ENCODE data around the gene EMC1. TPM values are rescaled to one million over a fixed set of nuclear protein-coding genes. Genes with fewer than 3 reads are reported as not detected.

EMC1 gene
- total RNA-seq, 2 experiments from 2014 or later = 41.3 to 50.1 TPM

DNA sequence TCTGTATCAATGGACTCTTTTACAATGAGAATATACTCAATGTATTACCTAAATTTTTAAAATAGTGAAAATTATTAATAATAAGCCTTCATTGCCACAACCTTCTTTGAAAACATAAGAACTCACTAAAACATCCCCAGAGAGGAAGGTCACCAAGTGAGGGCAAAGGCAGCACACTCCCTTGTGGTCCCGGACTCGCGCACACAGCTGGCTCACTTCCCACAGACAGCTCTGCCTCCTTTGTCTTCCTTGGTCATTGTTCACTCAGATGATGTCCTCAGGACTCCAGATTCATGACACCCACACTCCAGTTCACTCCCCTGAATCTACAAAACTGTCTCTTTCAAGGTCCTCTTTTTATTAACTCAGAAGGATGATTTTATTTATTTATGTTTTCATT lies 22.1 kb downstream of the EMC1 start:
- intact Hi-C loops (cut with micrococcal nuclease; ENCODE audit: unreplicated experiment) = no loop called here
- H3K4me3 ChIP-seq (ENCODE audit: low read depth, low read length, poor library complexity, severe bottlenecking) = no peak overlapping the region
- POLR2A ChIA-PET = no interaction called here
- no peak for DNase-seq (ENCODE audit: low spot score)
- no peaks in the 10 kb centered on the region for H3K79me2 ChIP-seq (ENCODE audit: insufficient read depth, low read depth, low read length)
- H3K4me1 ChIP-seq (ENCODE audit: insufficient read depth, low read length, poor library complexity, severe bottlenecking) = no peaks in the 10 kb centered on the region
- H2AFZ ChIP-seq (ENCODE audit: low read length) = no peak overlapping the region
- H4K20me1 ChIP-seq (ENCODE audit: insufficient read depth, low read length) = no peaks in the 10 kb centered on the region
- H3K9me2 ChIP-seq (ENCODE audit: insufficient read depth, low read length) = no peaks in the 10 kb centered on the region
- H3K36me3 ChIP-seq (ENCODE audit: insufficient read depth, low read length) = peaks cover 98% of the 10 kb centered on the region
- H3K4me2 ChIP-seq (ENCODE audit: low read length) = no peak overlapping the region
- H3K27ac ChIP-seq (ENCODE audit: low read depth, low read length, poor library complexity, severe bottlenecking) = no peak overlapping the region
- H3K9me3 ChIP-seq (ENCODE audit: low read length) = no peaks in the 10 kb centered on the region
- TF ChIP-seq CTCF (conservative IDR thresholded peaks at IDR 0.05; ENCODE audit: low read length) = no peak
- no peak for TF ChIP-seq EZH2phosphoT487 (IDR thresholded peaks at IDR 0.05; ENCODE audit: borderline replicate concordance, low read depth, low read length)
- BruUV-seq (replicated peaks) = no TSS peak
- CTCF ChIA-PET (ENCODE audit: unreplicated experiment) = no interaction called here

DNA sequence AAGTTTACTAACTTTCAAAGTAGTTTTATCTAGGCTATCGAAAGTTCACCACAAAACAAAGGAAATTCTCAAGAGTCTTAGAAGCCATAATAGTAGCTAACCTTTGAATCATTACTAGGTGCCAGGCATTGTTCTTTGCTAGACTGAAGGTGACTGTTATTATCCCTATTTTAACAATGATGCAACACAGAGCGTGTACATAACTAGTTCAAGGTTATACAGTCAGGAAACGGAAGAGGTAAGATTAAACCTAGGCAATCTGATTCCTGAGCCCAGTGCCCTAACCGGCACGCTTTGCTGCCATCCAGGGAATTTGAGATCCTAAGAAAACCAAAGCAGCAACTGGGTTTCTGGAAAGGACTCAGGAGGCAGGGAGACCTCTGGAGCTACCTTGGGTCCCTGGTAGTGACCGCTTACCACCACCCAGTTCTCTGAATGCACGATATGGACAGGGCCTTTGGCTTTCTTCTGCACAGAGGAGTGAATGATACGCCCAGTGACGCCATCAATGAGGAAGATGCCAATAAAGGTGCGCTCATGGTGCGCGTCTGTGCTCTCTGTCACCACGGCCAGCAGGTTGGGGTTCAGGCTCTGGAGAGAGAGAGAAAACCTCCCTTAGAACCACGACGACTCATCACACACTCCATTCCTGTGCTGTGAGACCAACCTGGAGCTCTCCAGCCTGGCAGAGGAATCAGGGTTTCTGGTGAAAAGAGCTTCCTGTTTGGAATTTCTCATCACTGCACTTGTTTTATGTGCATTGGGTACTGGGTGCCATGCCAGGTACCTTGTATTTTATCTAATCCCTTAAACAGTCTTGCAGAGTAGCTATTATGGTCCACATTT lies 28.1 kb downstream of the EMC1 start:
- POLR2A ChIA-PET = no interaction called here
- no peaks in the 10 kb centered on the region for H3K79me2 ChIP-seq (ENCODE audit: insufficient read depth, low read depth, low read length)
- H3K36me3 ChIP-seq (ENCODE audit: insufficient read depth, low read length) = peaks cover 99% of the 10 kb centered on the region
- CTCF ChIA-PET (ENCODE audit: unreplicated experiment) = no interaction called here
- no peaks in the 10 kb centered on the region for H3K9me3 ChIP-seq (ENCODE audit: low read length)
- no peaks in the 10 kb centered on the region for H4K20me1 ChIP-seq (ENCODE audit: insufficient read depth, low read length)
- no peak overlapping the region for H3K27ac ChIP-seq (ENCODE audit: low read depth, low read length, poor library complexity, severe bottlenecking)
- H3K4me2 ChIP-seq (ENCODE audit: low read length) = no peak overlapping the region
- no peak overlapping the region for H3K4me3 ChIP-seq (ENCODE audit: low read depth, low read length, poor library complexity, severe bottlenecking)
- intact Hi-C loops (cut with micrococcal nuclease; ENCODE audit: unreplicated experiment) = no loop called here
- TF ChIP-seq CTCF (conservative IDR thresholded peaks at IDR 0.05; ENCODE audit: low read length) (no peak), EZH2phosphoT487 (IDR thresholded peaks at IDR 0.05; ENCODE audit: borderline replicate concordance, low read depth, low read length) (no peak)
- H3K4me1 ChIP-seq (ENCODE audit: insufficient read depth, low read length, poor library complexity, severe bottlenecking) = no peaks in the 10 kb centered on the region
- no peaks in the 10 kb centered on the region for H3K9me2 ChIP-seq (ENCODE audit: insufficient read depth, low read length)
- DNase-seq (ENCODE audit: low spot score) = no peak
- H2AFZ ChIP-seq (ENCODE audit: low read length) = no peak overlapping the region
- no TSS peak for BruUV-seq (replicated peaks)

GRCh38 chr1:19222573-19222972 lies 28.8 kb downstream of the EMC1 start:
- H3K4me3 ChIP-seq (ENCODE audit: low read depth, low read length, poor library complexity, severe bottlenecking) = no peak overlapping the region
- CTCF ChIA-PET (ENCODE audit: unreplicated experiment) = no interaction called here
- peaks cover 99% of the 10 kb centered on the region for H3K36me3 ChIP-seq (ENCODE audit: insufficient read depth, low read length)
- no peaks in the 10 kb centered on the region for H3K9me3 ChIP-seq (ENCODE audit: low read length)
- POLR2A ChIA-PET = no interaction called here
- H3K79me2 ChIP-seq (ENCODE audit: insufficient read depth, low read depth, low read length) = peaks cover 5% of the 10 kb centered on the region; the same call in 1 of the 2 replicates
- intact Hi-C loops (cut with micrococcal nuclease; ENCODE audit: unreplicated experiment) = no loop called here
- no peak overlapping the region for H3K27ac ChIP-seq (ENCODE audit: low read depth, low read length, poor library complexity, severe bottlenecking)
- no peaks in the 10 kb centered on the region for H4K20me1 ChIP-seq (ENCODE audit: insufficient read depth, low read length)
- no peak overlapping the region for H2AFZ ChIP-seq (ENCODE audit: low read length)
- no peak for DNase-seq (ENCODE audit: low spot score)
- no peaks in the 10 kb centered on the region for H3K9me2 ChIP-seq (ENCODE audit: insufficient read depth, low read length)
- no peaks in the 10 kb centered on the region for H3K4me1 ChIP-seq (ENCODE audit: insufficient read depth, low read length, poor library complexity, severe bottlenecking)
- no peak for TF ChIP-seq EZH2phosphoT487 (IDR thresholded peaks at IDR 0.05; ENCODE audit: borderline replicate concordance, low read depth, low read length)
- no peak for TF ChIP-seq CTCF (conservative IDR thresholded peaks at IDR 0.05; ENCODE audit: low read length)
- no TSS peak for BruUV-seq (replicated peaks)
- no peak overlapping the region for H3K4me2 ChIP-seq (ENCODE audit: low read length)

Measured in OCI-LY7 (cell line).